Keratinocyte (primary cell): Measurements from ENCODE around the gene NIT2. TPM values are rescaled to one million over a fixed set of nuclear protein-coding genes. Genes with fewer than 3 reads are reported as not detected.

Source experiments
- DNase-seq: peaks from one replicate; pipeline ENCODE4 v3.0.0-alpha.2; 2011; ENCODE audit warnings: low read depth, missing footprints, low spot score
- FAIRE-seq: peaks from 2 replicates; lab custom pipeline; 2011; peaks lifted over from hg19 to GRCh38; lab: Jason Lieb, UNC
- H2AFZ ChIP-seq: 2 replicates; pipeline ENCODE4 v1.6.0; 2012; ENCODE audit warnings: low read length, control low read depth, inconsistent platforms; ENCODE audit not compliant: control insufficient read depth
- H3K27ac ChIP-seq: 2 replicates; pipeline ENCODE4 v1.5.1; 2011; ENCODE audit warnings: low read length; ENCODE audit not compliant: control insufficient read depth, insufficient read depth
- H3K27me3 ChIP-seq: 3 replicates; pipeline ENCODE4 v1.6.0; 2011; ENCODE audit warnings: low read length; ENCODE audit not compliant: control insufficient read depth, insufficient read depth; ENCODE audit errors: extremely low read depth
- H3K36me3 ChIP-seq, 2 experiments: 2 replicates in 1 of 2; 3 replicates in 1 of 2; pipeline ENCODE4 v1.5.1; 2011; ENCODE audit warnings: low read length in 2 of 2, mild to moderate bottlenecking in 1 of 2; ENCODE audit not compliant: control insufficient read depth in 2 of 2, insufficient read depth in 2 of 2; ENCODE audit errors: extremely low read depth in 1 of 2
- H3K4me1 ChIP-seq: 3 replicates; pipeline ENCODE4 v1.5.1; 2011; ENCODE audit warnings: low read length; ENCODE audit not compliant: control insufficient read depth, insufficient read depth; ENCODE audit errors: extremely low read depth
- H3K4me2 ChIP-seq: 3 replicates; pipeline ENCODE4 v1.6.0; 2011; ENCODE audit warnings: low read depth, low read length; ENCODE audit not compliant: control insufficient read depth, insufficient read depth; ENCODE audit errors: extremely low read depth
- H3K4me3 ChIP-seq, 3 experiments: fragments of 200-600 bp in 1 of 3; sonication (generic) in 1 of 3; 2 replicates in 2 of 3; 3 replicates in 1 of 3; pipeline ENCODE4 v1.5.1; 2011 to 2016; ENCODE audit warnings: low read length in 3 of 3, mild to moderate bottlenecking in 3 of 3, control low read depth in 2 of 3, inconsistent platforms in 1 of 3, low read depth in 1 of 3, mixed read lengths in 1 of 3, mixed run types in 1 of 3, moderate library complexity in 1 of 3; ENCODE audit not compliant: control insufficient read depth in 2 of 3, insufficient read depth in 2 of 3; ENCODE audit errors: extremely low read depth in 1 of 3
- H3K79me2 ChIP-seq: 2 replicates; pipeline ENCODE4 v1.6.0; 2012; ENCODE audit warnings: low read length; ENCODE audit not compliant: control insufficient read depth, insufficient read depth
- H3K9ac ChIP-seq: 3 replicates; pipeline ENCODE4 v1.6.0; 2011; ENCODE audit warnings: low read length; ENCODE audit not compliant: control insufficient read depth, insufficient read depth; ENCODE audit errors: extremely low read depth
- H3K9me1 ChIP-seq: 3 replicates; pipeline ENCODE4 v1.6.0; 2011; ENCODE audit warnings: low read length; ENCODE audit not compliant: control insufficient read depth, insufficient read depth; ENCODE audit errors: extremely low read depth
- H3K9me3 ChIP-seq: 2 replicates; pipeline ENCODE4 v1.5.1; 2012; ENCODE audit warnings: low read depth, low read length; ENCODE audit not compliant: control insufficient read depth
- H4K20me1 ChIP-seq: 3 replicates; pipeline ENCODE4 v1.6.0; 2011; ENCODE audit warnings: low read length; ENCODE audit not compliant: control insufficient read depth, insufficient read depth; ENCODE audit errors: extremely low read depth
- CTCF ChIP-seq, 3 experiments: IDR thresholded peaks in 1 of 3; conservative IDR thresholded peaks in 1 of 3; optimal IDR thresholded peaks in 1 of 3; 2 replicates in 2 of 3; 3 replicates in 1 of 3; pipeline versions ENCODE3 to v1.5.1; 2011; ENCODE audit warnings: low read length in 3 of 3, mild to moderate bottlenecking in 3 of 3, moderate library complexity in 2 of 3, control low read depth in 1 of 3, inconsistent platforms in 1 of 3; ENCODE audit not compliant: insufficient read depth in 2 of 3; ENCODE audit errors: extremely low read depth in 1 of 3
- EZH2 ChIP-seq: IDR thresholded peaks from one replicate; pipeline ENCODE4 v1.6.1; 2012; ENCODE audit warnings: inconsistent platforms, mild to moderate bottlenecking, low read length, moderate library complexity
- dilution Hi-C: fragments of 300-500 bp; cut with MboI; formaldehyde crosslinking; loops from one replicate; pipeline ENCODE4 v1.7.0; 2020; ENCODE audit warnings: low sequenced_read_pairs; ENCODE audit not compliant: extremely low pct_ligation_motif_present
- polyA plus RNA-seq, 5 experiments: library from polyadenylated mRNA; depleted of rRNA in 3 of 5; stranded (reverse) in 3 of 5; stranded (forward) in 1 of 5; unstranded in 1 of 5; fragments of >200 nt; gene quantifications; 1 replicate in 1 of 5; 2 replicates in 3 of 5; 3 replicates in 1 of 5; pipeline versions ENCODE4 v1.2.1 to v1.2.3, GENCODE V29; 2011 to 2012; ENCODE audit warnings: missing spikeins in 2 of 5, low read depth in 1 of 5, low replicate concordance in 1 of 5

Gene NIT2
- polyA plus RNA-seq, 1 donor (not counting 4 experiments of a cell fraction or from before 2014, with no cell fraction given): 118 TPM

GRCh38 chr3:100306695-100307094, 27.9 kb upstream of the NIT2 start:
- no peak overlapping the region for H3K9ac ChIP-seq
- H3K36me3 ChIP-seq: peaks cover 3 to 6% of the 10 kb centered on the region in 2 experiments
- H3K27ac ChIP-seq: no peak overlapping the region
- no peak overlapping the region for H2AFZ ChIP-seq
- H3K4me2 ChIP-seq: no peak overlapping the region
- no peaks in the 10 kb centered on the region for H3K9me1 ChIP-seq
- H4K20me1 ChIP-seq: no peaks in the 10 kb centered on the region
- H3K4me1 ChIP-seq: no peaks in the 10 kb centered on the region
- TF ChIP-seq CTCF (optimal IDR thresholded peaks at IDR 0.05 in 1 of 3, IDR thresholded peaks at IDR 0.05 in 1 of 3, conservative IDR thresholded peaks at IDR 0.05 in 1 of 3; ENCODE audit: extremely low read depth in 1 of 3, insufficient read depth in 2 of 3, low read length in 3 of 3): no peak
- no peak for TF ChIP-seq EZH2
- DNase-seq (no peak), FAIRE-seq (peak; percentile 26)
- H3K4me3 ChIP-seq: no peak overlapping the region
- no peaks in the 10 kb centered on the region for H3K79me2 ChIP-seq
- H3K27me3 ChIP-seq: no peaks in the 10 kb centered on the region
- dilution Hi-C loops: no loop called here
- H3K9me3 ChIP-seq: no peaks in the 10 kb centered on the region

GRCh38 chr3:100310355-100310965, 24.1 kb upstream of the NIT2 start:
- Histone ChIP-seq H3K4me2 (no peak overlapping the region), H3K9ac (no peak overlapping the region), H3K79me2 (no peaks in the 10 kb centered on the region), H3K27me3 (no peaks in the 10 kb centered on the region), H3K9me3 (no peaks in the 10 kb centered on the region), H3K4me3 (no peak overlapping the region), H2AFZ (no peak overlapping the region), H3K27ac (no peak overlapping the region), H3K9me1 (no peaks in the 10 kb centered on the region), H4K20me1 (no peaks in the 10 kb centered on the region), H3K36me3 (peaks cover 3% of the 10 kb centered on the region in 2 experiments), H3K4me1 (no peaks in the 10 kb centered on the region)
- DNase-seq (no peak), FAIRE-seq (no peak)
- dilution Hi-C loops: no loop called here
- TF ChIP-seq EZH2 (no peak), CTCF (optimal IDR thresholded peaks at IDR 0.05 in 1 of 3, IDR thresholded peaks at IDR 0.05 in 1 of 3, conservative IDR thresholded peaks at IDR 0.05 in 1 of 3; ENCODE audit: extremely low read depth in 1 of 3, insufficient read depth in 2 of 3, low read length in 3 of 3) (no peak)
